Smooth muscle cell of the brain vasculature (primary cell): ENCODE measurements around the gene COL10A1.
"Not testable (repeated sequence)": the region's sequence is repeated elsewhere in the genome, so short reads cannot be mapped to it uniquely, and the experiment has no call there.

ENCODE experiments used
- DNase-seq: peaks from one replicate; pipeline ENCODE4 v3.0.0-alpha.2; 2012; ENCODE audit warnings: low read depth, low spot score

Gene COL10A1

DNA sequence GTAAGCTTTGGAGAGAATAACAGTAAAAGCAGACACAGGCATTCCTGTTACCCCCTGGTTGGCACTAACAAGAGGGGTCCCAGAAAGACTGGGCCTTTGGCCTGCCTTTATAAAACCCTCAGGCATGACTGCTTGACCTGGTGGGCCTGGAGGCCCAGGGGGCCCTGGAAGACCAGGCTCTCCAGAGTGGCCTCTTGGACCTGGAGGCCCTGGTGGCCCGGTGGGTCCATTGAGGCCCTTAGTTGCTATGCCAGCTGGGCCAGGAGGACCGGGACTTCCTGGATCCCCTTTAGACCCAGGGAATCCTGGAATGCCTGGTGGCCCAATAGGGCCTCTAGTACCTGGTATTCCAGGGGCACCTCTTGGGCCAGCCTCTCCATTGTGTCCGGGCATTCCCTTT, 5.5 kb downstream of the COL10A1 start:
- no peak for DNase-seq

DNA sequence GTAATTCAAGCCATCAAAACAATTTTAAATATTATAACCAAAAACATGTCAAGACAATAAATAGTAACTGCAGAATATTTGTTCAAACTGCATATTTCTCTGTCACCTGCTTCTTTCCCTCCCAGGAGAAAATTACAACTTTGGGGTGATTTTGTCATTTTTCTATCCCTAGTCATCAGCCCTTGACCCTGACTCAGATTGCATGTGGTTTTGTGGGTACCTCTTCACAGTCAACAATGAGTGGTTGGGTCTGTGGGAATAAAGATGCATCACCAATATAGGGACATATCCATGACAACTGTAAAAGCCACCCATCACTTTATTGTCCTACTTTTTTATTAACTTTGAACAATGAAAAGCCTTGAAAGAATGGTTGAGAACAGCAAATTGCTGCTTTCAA, 7.3 kb downstream of the COL10A1 start:
- no peak for DNase-seq

DNA sequence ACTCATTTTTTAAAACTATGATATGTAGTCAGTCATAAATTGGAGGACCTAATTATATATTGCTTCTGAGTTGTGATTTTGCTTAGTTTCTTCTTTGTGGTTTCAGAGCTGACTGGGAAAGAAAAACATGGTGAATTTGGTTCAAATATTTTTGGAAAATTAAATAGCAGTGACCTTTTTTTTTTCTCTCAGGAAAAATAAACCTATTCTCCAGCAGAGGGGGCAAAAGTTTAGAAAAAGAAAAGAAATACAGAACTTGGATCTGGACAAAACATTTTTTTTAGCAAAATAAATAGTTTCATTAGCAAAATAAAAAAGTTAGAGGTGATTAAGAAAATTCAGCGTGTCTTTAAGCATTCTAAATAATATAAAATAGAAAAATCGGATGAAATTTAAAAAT, 10.2 kb downstream of the COL10A1 start:
- DNase-seq, result no peak

DNA sequence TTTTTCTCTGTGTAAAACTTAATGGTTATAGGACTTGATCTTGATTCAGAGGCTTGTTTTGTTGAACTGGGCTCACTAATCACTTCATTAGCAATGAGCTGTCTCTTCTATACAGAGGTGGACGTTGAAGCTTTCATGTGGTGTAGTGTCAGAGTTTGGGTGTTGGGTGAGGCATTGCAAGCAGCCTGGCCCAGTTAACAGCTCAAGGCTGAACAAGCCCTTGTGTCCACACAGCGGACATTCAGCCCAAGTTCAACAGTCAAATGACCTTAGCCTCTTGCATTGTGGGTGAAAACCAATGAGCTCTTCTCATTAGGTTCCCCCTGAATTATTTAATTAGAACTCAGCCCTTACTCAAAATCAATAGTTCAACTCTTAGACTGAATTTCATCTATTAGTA, 12.5 kb downstream of the COL10A1 start:
- DNase-seq, result no peak

DNA sequence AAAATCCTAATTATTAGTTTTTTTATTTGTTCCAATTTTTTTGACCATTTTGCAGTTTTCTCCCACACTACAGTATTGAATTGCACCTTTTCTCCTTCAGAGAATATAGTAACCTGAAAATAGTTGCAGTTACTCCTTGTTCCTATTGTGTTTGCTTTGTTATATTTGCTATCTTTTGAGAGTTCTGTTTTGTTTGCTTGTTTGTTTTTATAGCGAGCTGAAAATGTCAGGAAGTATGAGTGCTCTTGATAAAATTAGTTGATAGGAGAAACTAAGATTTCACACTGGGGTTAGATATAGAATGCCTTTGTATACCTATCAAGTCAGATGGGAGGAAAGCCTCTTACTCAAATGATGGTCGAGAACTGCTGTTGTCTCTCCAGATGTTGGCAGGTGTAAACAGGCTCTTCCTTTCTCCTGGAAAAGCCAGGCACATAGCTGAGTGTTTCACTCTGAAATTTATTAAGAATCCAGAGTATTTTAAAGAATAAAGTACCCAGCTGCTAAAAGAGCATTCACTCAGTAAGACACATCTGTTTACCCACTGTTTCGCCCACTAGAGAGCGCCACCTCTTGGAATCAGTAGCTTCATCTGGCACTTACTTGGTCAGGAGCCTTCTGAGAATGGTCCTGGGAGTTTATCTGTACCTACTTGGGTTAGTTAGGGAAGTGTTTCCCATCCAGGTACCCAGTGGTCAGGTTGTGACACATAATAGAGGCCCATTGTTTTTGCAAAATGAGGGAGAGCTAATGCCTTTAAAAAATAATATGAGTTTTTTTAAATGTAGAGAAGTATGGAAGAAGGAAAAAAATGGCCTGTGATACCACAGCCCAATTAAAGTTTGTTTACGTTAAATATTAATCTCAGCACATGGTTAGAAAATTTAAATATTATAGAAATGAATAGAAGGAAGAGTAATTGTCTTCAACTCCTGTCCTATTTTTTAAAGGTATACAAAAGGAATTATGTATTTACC, 14.1 kb downstream of the COL10A1 start:
- no peak for DNase-seq

DNA sequence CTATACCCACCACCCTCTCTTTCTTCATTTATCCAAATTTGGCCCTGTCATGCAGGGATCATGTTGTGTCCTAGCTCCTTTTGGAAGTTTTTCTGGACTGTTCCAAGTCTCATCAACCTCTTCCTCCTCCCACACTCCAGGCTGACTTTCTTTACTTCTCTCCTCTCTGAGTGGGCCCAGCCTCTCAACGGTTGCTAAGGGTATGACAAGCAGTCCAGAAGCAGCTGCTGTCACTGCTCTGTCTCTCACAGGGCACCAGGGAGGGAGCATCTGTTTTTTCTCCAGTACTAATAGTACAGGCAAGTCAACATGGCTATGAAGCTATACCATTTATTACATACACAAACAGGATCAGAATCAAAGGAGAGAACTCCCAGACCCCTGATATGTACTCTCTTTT, 17.1 kb downstream of the COL10A1 start:
- DNase-seq, result no peak

DNA sequence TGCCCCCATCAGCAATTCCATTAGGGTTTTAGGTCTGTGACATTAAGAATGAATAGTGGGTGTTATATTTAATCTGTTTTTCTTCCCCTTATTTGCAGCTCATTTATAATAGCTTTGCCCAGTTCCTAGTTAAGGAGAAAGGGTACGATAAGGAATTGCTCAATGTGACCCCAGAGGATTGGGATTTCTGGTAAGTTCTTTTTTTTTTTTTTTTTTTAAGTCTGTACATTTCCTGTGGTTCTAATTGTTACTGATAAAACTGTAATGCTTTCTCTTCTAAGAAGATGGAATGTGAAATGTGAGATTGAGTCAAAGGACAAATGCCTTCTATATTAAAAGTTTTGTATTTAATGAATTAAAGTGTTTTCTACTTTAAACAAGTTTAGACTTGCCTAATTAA, 19.8 kb downstream of the COL10A1 start:
- DNase-seq, result no peak

DNA sequence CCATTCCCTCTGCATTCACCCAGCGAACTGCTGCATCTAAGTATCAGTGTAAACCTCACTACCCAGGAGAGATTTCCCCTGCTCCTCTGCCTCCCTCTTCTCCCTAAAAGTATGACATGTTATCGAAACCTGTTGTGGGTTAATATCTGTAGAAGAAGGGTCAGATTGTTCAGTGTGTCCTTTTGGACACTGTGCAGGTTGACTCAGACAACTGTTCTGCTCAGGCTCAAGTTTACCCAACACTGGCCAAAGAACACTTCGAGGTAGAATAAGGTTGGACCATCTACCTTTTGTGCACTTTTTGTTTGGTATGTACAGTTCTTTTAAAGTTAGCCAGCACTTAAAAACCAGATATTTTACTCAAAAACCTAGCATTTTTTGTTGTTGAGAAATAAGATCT, 20.7 kb downstream of the COL10A1 start:
- no peak for DNase-seq

DNA sequence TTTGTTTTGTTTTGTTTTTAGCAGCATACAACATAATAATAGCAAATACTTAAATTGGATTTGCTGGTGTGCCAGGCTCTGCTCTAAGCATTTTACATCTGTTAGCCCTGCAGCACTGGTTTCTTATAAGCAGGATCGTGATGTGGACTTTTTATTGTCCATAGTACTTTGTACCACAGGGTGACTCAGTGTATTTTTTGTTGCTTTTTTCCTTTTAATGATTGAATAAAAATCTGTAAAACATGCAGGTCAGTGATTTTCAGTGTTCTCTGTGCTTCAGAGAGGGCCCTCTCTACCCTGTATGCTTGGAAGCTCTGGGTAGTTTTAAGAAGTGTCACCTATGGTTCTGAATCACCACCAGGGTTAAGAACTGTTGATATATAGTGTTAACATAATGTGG, 21.3 kb downstream of the COL10A1 start:
- no peak for DNase-seq

DNA sequence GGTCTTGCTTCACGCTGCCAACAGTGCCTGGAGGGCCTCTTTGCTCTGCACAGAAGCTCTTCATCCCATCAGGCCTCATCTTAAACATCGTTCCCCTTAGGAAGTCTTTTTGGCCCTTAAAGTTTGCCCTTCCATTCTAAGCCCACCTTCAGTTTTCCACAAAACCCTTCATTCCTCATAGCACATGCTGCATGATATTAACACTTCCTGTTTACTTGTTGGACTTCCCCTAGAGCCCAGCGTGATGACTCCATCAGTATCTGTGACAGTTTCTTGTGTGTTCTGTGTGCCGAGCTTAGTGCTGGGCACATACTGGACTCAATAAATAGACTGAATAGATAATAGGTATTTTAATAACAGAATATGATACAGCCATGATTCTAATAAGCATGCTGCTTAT, 23.1 kb downstream of the COL10A1 start:
- DNase-seq, result no peak

DNA sequence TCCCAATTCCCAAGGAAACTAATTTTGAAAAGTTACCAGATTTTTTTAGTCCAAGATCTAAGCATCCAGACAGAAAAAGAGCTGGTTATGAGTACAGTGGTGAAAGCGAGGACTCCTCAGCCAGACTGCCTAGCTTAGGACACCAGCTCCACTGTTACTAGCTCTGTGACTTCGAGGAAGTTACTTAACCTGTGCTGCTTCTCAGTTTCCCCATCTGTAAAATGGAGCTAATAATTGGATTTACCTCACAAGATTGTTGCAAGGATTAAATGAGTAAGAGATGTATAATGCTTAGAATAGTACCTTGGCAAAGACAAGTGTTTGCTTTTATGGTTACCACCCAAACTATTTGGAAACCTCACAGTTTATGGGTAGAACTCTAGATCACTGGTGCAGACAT, 24.1 kb downstream of the COL10A1 start:
- no peak for DNase-seq

DNA sequence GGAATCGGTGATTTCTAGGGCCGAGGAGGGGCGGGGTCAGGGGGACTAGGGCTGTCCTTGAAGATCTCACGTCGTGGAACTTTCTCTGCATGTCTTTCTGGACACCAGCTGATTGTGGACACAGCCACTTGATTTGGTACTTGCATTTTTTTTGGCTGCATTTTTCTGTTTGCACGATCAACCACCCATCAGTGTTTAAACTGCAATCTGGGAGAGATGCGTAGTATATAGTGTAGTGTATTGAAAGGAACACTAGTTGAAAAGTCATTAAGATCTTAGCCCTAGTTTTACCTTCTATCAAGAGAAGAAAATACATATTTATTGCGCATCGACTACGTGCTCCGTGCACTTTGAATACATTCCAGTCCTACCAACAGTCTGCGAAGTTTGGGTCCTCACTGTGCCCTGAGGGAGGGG, 24.6 kb downstream of the COL10A1 start:
- DNase-seq, result no peak

DNA sequence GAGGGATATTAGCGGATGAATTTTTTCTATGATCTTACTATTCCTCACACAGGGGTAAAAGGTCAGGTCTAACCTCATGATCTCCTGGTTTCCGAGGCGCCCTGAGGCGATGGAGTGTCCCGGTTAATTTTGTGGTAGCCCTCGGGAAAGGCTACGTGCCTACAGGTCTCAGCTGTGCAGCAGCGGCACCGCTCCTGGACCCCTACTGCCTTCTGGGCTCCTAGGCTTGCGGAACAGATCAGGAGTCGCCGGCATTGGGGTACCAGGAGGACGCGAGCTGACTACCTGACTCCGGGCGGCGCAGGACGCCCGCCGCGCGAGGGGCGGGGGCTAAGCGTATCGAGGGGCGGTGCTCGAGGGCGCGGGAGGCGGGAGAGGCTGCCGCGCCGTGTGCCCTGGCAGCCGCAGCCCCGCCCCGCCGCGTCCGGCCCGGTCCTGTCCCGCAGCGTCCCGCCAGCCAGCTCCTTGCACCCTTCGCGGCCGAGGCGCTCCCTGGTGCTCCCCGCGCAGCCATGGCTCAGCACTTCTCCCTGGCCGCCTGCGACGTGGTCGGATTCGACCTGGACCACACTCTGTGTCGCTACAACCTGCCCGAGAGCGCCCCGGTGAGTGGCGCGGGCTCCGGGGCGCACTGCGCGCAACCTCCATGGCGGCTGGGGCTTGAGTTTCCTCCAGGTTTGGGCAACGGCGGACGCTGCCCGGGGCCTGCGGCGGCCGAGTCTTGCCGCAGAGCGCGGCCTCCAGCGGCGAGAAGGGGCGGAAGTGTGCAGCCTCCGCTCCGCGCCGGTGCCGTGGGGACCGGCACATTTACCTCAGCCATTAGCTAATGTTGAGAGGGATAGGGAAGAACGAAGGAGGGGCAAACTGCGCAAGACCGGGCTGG, 25.3 kb downstream of the COL10A1 start, which contains the start of gene NT5DC1:
Gene NT5DC1, plus strand, starts transcription at position 435 of the 883 bp plus-strand sequence. Its CDS starts 78 bp downstream, at position 513.
- DNase-seq, result no peak

DNA sequence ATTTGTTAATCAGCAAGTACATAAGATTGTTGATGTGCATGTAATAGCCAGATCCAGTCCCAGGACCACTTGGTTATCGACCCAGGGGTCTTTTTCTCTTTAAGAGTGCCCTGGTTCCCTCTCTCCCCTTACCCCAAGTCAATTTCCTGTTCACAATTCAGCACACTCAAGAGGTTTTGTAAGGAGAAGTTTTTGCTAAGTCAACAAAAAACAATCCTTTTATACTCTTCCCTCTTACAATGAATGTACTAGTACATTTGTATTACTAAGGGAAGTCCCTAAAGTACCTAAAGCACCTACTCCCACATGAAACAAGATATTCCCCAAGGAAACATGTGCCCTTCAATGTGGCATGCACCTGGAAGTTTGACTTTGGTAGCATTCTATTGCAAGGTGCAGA, 26.9 kb downstream of the COL10A1 start:
- DNase-seq, result no peak

DNA sequence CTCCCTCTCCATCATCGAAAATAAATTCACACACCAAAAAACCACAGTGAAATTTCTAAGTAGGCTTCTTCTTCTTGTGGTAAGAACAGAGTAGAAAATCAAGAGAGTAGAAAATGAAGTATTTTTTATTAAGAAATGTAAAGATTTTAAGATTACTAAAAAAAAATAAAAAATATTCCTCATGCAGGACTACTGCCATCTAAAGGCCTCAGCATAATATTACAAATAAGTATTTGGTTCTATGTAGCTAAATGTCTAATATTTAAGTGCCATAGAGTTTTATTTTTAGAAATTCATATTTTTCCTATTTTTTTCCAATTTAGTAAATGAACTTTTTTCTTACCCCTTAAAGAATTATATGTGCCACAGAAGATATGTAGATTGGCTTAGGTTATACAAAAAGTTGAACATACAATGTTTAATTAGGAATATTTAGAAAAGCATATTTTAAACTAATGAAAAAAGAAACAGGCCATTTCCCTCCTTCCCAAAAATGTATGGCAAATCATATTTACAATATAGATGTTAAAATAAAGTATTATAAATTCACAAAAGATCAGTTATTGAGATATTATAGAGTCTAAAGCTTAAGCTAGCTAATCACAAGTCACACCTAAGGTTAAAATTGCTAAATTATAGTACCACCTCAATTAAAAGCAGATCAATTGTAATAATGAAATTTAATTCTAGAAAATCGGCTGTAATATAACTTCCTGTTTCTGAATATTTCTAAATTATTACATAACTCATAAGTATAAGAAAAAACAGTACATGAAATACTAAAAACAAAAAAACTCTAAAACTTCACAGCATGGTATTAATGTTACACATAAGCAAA, 28.7 kb downstream of the COL10A1 start:
- DNase-seq, result no peak

DNA sequence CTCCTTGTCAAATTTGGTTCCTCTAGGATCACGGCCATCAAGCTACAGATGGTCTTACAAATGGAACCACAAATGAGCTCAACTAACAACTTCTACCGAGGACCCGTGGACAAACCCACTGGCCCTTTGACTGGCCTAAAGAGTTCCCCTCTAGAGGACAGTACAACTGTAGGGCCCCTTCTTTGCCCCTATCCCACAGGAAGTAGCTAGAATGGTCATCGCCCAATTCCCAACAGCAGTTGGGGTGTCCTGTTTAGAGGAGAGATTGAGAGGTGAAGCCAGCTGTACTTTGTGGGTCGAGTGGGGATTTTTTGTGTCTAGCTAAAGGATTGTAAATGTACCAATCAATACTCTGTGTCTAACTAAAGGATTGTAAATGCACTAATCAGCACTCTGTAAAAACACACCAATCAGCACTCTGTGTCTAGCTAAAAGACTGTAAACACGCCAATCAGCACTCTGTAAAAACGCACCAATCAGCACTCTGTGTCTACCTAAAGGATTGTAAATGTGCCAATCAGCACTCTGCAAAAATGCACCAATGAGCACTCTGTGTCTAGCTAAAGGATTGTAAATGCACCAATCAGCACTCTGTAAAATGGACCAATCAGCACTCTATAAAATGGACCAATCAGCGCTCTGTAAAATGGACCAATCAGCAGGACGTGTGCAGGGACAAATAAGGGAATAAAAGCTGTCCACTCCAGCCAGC, 29.7 kb downstream of the COL10A1 start:
- not testable (repeated sequence) for DNase-seq

DNA sequence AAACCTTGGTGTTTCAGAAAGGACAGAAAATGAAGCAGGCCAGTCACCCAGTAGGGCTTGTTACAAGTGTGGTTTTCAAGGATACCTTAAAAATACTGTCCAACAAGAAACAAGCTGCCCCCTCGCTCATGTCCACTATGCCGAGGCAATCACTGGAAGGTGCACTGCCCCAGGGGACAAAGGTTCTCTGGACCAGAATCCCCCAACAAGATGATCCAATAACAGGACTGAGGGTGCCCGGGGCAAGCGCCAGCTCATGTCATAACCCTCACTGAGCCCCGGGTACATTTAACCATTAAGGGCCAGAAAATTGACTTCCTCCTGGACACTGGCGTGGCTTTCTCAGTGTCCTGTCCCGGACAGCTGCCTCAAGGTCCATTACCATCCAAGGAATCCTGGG, 31.9 kb downstream of the COL10A1 start:
- DNase-seq, result no peak

DNA sequence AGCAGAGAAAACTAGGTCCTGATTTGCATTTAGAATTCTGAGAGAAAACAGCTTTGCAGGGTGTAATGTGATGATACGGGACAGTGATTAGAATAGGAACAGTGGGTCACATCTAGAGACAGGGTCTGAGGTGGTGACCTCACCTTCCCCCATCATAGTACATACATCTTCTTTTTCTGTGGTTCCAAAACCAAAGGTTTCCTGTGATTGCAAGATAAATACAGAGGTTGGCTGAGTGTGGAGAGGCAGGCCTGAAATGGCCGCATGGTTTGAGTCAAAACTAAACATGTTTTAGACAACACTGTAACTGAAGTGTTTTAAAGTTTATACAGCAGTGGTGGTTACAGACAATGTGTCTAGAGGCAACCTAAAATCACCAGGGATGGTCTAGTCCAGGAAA, 35.7 kb downstream of the COL10A1 start:
- no peak for DNase-seq

DNA sequence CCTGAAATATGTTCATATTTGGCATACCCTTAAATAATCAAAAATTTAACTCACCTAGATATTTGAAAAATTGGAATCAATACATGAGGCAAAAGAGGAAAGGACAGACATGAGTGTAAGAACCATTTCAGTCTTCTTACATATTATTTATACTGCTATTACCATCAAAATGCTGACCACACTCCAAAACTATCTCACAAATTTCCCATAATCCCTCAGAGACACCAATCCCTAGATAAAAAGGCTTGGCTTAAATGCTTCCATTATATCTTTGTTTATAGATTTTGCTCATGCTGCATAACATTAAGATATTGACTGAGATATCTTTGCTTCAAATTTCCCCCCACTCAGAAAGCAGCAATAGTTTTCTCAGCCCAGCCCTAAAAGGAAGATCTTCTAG, 37.0 kb downstream of the COL10A1 start:
- DNase-seq, result no peak

DNA sequence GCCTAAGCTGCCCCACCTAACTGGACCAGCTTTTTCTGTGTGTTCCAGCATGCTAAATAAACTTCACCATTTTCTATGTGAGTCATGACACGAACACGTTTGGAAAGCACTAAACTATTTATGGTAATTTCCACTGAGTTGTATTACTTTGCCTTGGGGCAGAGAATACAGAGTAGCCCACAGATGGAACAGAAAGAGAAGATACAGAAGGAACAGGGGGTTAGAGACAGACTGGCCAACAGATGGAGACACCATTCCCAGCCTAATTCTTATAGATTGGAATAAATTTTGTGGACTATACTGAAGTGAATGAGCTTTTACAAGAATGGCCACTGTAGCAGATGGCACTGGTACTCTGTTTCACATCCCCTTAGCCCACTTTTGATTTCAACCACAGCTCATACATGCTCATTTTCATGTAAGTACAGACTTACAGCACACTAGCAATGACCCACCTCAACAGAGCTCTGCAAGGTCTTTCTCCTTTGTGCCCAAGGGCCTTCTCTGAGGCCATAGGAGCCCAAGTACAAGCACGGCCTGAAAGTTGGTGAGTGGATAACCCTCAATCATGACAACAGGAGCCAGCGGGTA, 38.4 kb downstream of the COL10A1 start:
- DNase-seq, result no peak

DNA sequence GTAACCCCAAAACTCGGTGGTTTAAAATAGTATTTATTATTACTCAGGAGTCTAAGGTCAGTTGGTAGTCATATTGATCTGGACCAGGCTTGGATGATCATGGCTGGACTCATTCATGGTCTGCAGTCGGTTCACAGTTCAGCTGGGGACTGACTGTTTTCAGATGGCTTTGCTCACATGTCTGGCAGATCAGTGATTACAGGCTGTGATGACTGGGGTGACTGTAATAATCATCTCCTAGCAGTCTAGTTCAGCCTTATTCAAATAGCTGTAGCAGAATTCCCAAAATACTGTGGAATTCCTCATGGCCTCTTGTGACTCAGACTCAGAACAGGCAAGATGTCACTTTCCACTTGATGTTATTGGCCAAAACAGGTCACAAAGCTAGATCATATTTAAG, 41.6 kb downstream of the COL10A1 start:
- no peak for DNase-seq
